ENCODE measurements around the gene TMEM114.
A peak's percentile ranks its signal among the peaks of the same experiment; 100 is the strongest.
"Not testable (repeated sequence)": the region's sequence is repeated elsewhere in the genome, so short reads cannot be mapped to it uniquely, and the experiment has no call there.

Gene TMEM114

DNA sequence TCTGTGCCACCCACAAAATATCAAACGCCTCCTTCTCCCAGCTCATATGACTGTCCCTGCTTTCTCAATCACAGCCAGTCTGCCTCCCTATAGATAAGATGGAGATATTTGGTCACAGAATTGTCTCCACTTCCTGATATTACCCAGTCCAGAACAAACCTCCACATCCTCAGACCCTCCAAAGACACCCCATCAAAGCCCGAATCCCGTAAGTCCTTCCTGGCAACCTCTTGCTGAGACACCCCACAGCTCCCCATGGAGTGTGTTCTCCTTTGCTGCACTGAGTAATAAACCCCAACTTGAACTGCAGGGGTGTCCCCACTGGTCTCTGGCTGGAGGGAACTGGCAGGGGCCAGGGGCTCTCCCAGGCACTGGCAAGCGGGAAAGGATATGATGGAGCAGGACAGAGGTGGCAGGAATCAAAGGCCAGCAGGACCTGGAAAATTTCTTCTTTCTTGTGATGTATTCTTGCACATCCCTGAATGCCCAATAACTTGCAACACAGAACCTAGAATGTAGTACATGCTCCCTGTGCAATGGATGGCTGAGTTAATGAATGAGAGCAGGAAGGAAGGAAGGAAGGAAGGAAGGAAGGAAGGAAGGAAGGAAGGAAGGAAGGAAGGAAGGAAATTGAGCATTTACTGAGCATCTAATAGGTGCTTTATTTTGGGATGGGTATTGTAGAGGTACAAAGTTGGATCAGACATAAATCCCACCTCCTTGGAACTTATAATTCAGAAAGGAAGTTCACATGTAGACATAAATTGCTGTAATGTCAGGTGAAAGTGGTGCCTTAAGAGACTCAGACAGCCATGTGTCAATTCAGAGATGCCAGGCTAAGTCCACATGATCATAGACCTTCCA lies 13.9 kb downstream of the TMEM114 start:
- DNase-seq (ENCODE audit: insufficient read length, low spot score): no peak
- FAIRE-seq: no peak

- DNase-seq (ENCODE audit: insufficient read length, low spot score) (no peak), FAIRE-seq (no peak)
Measured at GRCh38 chr16:8575399-8575798, 14.9 kb downstream of the TMEM114 start.

DNA sequence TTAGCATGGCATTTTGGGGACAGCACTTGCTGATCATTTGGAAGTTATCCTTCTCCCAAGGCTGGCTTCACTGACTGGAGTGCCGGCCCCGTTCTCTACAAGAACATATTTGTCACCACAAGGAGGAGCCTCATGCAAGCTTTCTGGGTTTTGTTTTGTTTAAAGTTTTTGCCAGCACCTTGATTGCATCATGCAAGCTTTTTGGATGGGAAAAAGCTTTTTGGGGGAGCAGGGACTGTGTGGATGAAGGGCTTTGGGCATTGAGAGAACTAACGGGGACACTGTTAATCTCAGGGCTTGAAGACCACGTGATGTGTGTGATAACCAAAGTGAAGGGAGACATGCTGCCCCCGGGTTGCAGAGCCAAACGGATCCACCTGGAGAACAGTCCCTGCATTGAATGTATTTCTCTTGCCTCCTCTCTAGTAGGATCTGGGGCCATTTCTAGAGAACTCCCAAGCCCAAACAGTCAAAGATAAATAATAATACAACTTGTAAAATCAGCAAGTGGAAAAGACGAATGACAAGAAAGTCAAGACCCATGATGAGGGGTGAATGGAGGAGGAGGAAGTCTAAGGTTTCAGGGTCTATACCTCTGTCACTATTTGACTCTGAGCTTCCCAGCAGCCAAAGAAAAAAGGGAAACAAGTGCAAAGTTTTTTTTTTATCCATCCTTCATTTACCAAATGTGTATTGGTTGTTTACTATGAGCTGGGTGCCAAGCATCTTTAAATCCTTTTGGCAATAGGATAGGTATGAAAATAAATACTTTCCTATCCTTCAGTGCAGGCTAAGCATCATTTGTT lies 17.2 kb downstream of the TMEM114 start:
- FAIRE-seq: no peak
- DNase-seq (ENCODE audit: insufficient read length, low spot score): no peak

DNA sequence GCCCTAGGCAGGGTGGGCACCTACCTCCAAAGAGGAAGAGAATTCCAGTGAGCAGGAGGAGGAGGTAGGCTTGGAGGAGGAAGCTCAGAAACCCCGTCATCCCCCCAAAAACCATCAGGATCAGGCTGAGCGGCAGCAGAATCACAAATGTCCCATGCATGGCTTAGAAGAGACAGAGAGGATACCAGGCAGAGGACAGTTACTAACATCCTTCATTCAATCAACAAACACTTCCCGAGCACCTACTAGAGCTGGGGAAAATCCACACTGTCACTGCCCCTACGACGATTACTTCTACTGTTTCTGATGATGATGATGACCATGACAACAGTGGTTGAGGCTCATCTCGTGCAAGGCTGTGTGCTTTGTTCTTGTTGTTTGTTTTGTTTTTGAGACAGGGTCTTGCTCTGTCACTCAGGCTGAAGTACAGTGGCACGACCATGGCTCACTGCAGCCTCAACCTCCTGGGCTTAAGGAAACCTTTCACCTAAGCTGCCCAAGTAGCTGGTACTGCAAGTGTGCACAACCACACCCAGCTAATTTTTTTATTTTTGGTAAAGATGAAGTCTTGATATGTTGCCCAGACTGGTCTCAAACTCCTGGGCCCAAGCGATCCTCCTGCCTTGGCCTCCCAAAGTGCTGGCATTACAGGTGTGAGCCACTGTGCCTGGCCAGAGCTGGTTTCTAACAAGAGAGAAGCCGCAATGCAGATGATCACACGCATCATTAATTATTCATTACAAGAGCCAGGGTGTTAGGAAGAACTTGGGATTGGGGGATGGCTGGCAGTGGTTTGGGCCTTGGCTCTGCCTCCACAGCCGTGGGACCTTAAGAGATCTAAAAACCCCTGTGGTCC lies 18.0 kb downstream of the TMEM114 start:
- FAIRE-seq (no peak), DNase-seq (ENCODE audit: insufficient read length, low spot score) (no peak)

GRCh38 chr16:8571061-8571596 lies 19.2 kb downstream of the TMEM114 start:
- DNase-seq (ENCODE audit: insufficient read length, low spot score): no peak
- FAIRE-seq: no peak

GRCh38 chr16:8570393-8570792 lies 19.9 kb downstream of the TMEM114 start:
- not testable (repeated sequence) for FAIRE-seq; DNase-seq (ENCODE audit: insufficient read length, low spot score)

- no peak for FAIRE-seq
Measured at GRCh38 chr16:8569650-8570346, 20.5 kb downstream of the TMEM114 start.

DNA sequence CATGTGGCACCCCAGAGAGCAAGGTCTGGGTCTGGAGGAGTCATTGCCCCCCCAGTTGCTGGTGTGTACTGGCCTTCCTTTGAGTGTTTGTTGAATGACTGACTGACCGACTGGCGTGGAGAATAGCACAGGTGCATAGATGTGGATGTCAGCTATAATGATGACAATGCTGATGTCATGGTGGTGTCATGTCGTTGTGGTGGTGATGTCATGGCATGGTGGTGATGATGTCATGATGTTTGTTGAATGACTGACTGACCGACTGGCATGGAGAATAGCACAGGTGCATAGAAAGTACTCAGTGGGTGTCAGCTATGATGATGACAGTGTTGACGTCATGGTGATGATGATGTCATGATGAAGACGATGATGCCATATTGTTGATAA lies 22.1 kb downstream of the TMEM114 start:
- FAIRE-seq: no peak

More at GRCh38 chr16:8569650-8570346, 20.5 kb downstream of the TMEM114 start:
- no peak for DNase-seq (ENCODE audit: insufficient read length, low spot score)

GRCh38 chr16:8567355-8568230 lies 22.7 kb downstream of the TMEM114 start:
- FAIRE-seq (no peak), DNase-seq (ENCODE audit: insufficient read length, low spot score) (peak; percentile 75)

More for the DNA sequence above, 22.1 kb downstream of the TMEM114 start:
- no peak for DNase-seq (ENCODE audit: insufficient read length, low spot score)

DNA sequence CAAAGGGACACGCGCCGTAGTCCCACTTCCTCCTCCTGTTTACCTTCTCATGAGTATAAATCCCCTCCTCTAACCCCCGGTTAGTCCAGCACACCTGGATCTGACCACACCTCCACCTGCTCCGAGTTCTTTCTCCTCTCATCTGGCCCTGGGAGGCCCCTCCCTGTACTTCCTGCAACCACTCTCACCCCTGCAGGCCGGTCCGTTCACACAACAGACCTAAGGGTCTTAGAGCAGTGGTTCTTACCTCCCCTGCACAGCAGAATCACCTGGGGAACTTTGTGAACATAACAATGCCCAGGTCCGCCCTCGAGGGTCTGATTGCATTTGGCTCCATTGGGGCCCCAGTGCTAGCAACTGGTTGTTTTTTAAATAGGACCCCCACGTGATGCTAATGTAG lies 24.8 kb downstream of the TMEM114 start:
- FAIRE-seq (no peak), DNase-seq (ENCODE audit: insufficient read length, low spot score) (no peak)

DNA sequence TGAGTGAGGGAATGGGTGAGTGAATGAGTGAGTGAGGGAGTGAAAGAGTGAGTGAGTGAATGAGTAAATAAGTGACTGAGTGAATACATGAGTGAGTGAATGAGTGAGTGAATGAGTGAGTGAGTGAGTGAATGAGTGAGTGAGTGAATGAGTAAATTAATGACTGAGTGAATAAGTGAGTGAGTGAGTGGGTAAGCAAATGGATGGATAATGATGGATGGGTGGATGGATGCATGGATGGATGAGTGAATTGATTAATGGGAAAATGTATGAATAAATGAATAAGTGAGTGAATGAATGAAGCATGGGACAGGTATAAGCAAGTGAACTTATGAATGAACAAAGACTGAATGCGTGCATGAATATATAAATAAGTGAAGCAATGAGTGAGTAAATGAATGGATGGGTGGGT lies 25.4 kb downstream of the TMEM114 start:
- FAIRE-seq: no peak
- DNase-seq (ENCODE audit: insufficient read length, low spot score): no peak

DNA sequence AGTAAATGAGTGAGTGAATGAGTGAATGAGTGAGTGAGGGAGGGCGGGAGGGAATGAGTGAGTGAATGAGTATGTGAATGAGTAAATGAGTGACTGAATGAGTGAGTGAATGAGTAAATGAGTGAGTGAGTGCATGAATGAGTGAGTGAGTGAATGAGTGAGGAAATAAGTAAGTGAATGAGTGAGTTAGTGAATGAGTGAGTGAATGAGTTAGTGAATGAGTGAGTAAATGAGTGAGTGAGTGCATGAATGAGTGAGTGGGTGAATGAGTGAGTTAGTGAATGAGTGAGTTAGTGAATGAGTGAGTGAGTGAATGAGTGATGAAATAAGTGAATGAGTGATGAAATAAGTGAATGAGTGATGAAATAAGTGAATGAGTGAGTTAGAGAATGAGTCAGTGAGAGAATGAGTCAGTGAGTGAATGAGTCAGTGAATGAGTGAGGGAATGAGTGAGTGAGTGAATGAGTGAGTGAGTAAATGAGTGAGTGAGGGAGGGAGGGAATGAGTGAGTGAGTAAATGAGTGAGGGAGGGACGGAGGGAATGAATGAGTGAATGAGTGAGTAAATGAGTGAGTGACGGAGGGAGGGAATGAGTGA lies 26.3 kb downstream of the TMEM114 start:
- FAIRE-seq: peak; percentile 52

GRCh38 chr16:8561496-8561895 lies 28.8 kb downstream of the TMEM114 start:
- DNase-seq (ENCODE audit: insufficient read length, low spot score) (no peak), FAIRE-seq (no peak)

More for the DNA sequence above, 26.3 kb downstream of the TMEM114 start:
- DNase-seq (ENCODE audit: insufficient read length, low spot score): not testable (repeated sequence)

- FAIRE-seq (no peak), DNase-seq (ENCODE audit: insufficient read length, low spot score) (no peak)
Measured at GRCh38 chr16:8555400-8555799, 34.9 kb downstream of the TMEM114 start.

GRCh38 chr16:8554881-8555280 lies 35.4 kb downstream of the TMEM114 start:
- DNase-seq (ENCODE audit: insufficient read length, low spot score) (no peak), FAIRE-seq (no peak)

DNA sequence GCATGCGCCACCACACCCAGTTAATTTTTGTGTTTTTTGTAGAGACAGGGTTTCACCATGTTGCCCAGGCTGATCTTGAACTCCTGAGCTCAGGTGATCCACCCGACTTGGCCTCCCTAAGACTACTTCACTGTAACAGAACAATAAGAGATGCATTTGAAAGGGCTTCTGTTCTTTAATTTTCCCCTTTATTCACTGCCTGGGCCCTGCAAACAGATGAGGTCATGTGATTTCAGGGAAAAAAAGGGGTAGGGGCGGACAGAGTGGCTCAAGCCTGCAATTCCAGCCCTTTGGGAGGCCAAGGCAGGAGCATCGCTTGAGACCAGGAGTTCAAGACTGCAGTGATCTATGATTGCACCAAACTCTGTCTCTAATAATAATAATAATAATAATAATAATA lies 36.3 kb downstream of the TMEM114 start:
- no peak for FAIRE-seq

DNA sequence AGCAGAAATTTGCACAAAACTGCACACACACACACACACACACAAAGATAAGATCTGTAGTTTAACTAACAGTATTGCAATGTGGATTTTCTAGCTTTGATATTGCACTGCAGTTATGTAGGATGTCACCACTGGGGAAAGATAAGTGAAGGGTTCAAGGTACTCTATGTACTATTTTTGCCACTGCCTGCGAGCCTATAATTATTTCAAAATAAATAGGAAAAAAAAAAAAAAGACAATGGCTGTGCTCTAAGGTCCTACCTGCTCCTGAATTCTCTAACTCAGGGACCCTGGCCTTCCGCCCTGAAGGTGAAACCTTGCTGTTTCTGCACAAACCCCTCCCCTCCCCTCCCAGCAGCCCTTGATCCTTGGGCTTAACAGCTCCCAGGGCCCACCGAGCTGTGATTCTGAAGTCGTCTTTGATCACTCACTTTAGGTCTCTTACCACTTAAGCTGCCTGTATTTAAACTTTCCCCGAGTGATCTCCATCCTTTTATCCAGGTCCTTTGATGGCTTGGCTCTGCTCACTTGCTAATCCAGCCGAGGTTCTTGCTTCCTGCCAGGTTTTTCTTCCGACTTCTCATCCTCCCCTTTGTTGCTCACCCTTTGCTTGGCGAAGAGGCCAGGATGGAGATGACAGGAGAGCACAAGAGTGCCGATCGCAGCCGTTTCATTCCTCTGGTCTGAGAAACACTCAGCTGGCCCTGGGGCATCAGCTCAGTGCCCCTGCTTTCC lies 37.7 kb downstream of the TMEM114 start:
- no peak for FAIRE-seq
- no peak for DNase-seq (ENCODE audit: insufficient read length, low spot score)

More for the DNA sequence above, 36.3 kb downstream of the TMEM114 start:
- no peak for DNase-seq (ENCODE audit: insufficient read length, low spot score)
